HG03442 (cell line): ENCODE results near the gene PLBD2.

ENCODE experiments used
- ATAC-seq: cut with Tn5 transposase; IDR thresholded peaks from one replicate; pipeline ENCODE4 v1.9.1; 2021; ENCODE audit warnings: mild to moderate bottlenecking, moderate library complexity; ENCODE audit not compliant: unreplicated experiment

The PLBD2 gene

GRCh38 chr12:113438523-113439300, 80.3 kb downstream of the PLBD2 start:
- no peak for ATAC-seq

- ATAC-seq = no peak
These were observed 80.9 kb downstream of the PLBD2 start for GRCh38 chr12:113439301-113439597.

DNA sequence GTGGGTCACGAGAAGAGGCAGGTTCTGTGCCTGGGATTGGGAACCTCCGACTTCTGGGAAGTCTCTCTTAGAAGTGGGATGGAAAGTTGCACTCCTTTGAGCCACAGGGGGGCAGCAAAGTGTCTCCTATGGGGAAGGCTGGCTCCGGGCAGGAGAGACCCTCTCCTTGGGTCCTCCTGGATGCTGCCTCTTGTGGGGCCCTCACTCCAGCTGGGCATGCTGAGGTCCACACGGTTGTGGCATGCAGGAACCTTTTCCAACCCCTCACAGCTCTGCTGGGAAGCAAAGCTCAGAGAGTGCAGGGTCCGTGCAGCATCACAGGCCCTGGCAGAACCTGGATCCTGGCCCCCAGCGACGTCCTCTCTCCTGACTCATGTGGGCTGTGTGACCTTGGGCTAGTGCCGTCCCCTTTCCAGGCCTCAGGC, 81.2 kb downstream of the PLBD2 start:
- no peak for ATAC-seq

- ATAC-seq = no peak
These were observed 81.9 kb downstream of the PLBD2 start for GRCh38 chr12:113440336-113440735.
